Measurements from ENCODE around the gene NFATC1. TPM values are rescaled to one million over a fixed set of nuclear protein-coding genes. Genes with fewer than 3 reads are reported as not detected.

Gene NFATC1
- total and polyA plus RNA-seq, 2 donors = 5.4 to 23.8 TPM

DNA sequence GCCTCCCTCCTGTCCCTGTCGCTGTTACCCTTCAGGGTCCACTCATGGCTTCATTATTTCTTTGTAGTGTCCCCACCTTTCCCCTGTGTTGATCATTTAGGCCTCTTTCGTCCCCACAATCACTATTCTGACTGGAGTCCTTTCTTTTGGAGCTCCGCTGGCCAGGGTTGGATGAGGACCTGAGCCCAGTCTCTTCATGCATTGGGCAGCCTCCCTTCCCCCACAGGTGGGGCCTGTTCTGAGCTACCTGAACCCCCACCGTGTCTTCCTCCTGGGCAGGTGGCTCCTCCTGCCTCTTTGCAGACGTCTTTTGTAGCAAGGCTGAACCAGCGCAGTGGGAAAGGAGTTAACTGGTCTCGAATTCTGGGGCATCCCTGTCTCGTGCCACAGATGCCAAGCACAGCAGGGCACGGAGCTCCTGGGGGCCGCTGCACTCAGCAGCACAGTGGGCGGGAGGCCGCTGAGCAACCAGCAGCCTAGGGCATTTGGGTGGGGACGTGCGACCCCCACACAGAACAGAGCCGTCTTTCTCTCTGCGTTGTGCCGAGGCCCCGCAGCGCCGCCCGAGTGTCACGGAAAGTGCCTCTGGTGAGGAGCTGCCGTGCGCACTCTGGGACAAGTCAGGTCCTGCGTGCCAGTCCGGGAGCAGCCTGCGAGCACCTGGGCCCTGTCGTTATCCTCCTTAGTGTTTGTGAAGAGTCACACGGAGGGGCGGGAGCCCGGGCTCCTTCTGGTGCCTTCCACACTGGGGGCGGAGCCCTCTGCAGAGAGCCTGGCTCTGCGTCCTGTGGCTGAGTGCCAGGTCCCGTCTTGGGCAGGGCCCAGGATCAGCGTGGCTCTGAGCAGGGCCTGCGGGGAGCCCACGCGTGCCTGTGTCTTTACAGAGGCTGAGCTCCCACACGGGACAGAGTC lies 130.1 kb downstream of the NFATC1 start:
- H3K9me3 ChIP-seq (ENCODE audit: control insufficient read depth in 2 of 2, insufficient read depth in 1 of 2, low read length in 1 of 2) = no peaks in the 10 kb centered on the region
- no peaks in the 10 kb centered on the region for H3K27me3 ChIP-seq (ENCODE audit: control insufficient read depth in 2 of 2, insufficient read depth in 1 of 2, low read length in 1 of 2)
- H3K36me3 ChIP-seq (ENCODE audit: control insufficient read depth in 2 of 2, insufficient read depth in 2 of 2, low read length in 1 of 2) = peaks cover 0 to 14% of the 10 kb centered on the region in 2 donors
- 89% methylated on average over 39 of the region's 39 CpGs for WGBS
- DNase-seq (ENCODE audit: low read depth in 6 of 9, low spot score in 9 of 9) = no peak
- H3K27ac ChIP-seq (ENCODE audit: low read depth in 1 of 2, low read length in 1 of 2) = peak overlapping the region in 1 of 2 donors; percentile 27
- no peak overlapping the region for H3K4me3 ChIP-seq (ENCODE audit: low read length in 2 of 2)
- H3K4me1 ChIP-seq (ENCODE audit: control insufficient read depth in 2 of 2, insufficient read depth in 2 of 2, low read length in 2 of 2) = peaks cover 26 to 34% of the 10 kb centered on the region in 2 donors

- no peak for DNase-seq (ENCODE audit: low read depth in 6 of 9, low spot score in 9 of 9)
Measured at GRCh38 chr18:79526468-79527460, 131.0 kb downstream of the NFATC1 start.

GRCh38 chr18:79527656-79528315 lies 132.1 kb downstream of the NFATC1 start:
- Histone ChIP-seq H3K36me3 (ENCODE audit: control insufficient read depth in 2 of 2, insufficient read depth in 2 of 2, low read length in 1 of 2) (peaks cover 0 to 14% of the 10 kb centered on the region in 2 donors), H3K9me3 (ENCODE audit: control insufficient read depth in 2 of 2, insufficient read depth in 1 of 2, low read length in 1 of 2) (no peaks in the 10 kb centered on the region)

More at GRCh38 chr18:79526468-79527460, 131.0 kb downstream of the NFATC1 start:
- Histone ChIP-seq H3K27me3 (ENCODE audit: control insufficient read depth in 2 of 2, insufficient read depth in 1 of 2, low read length in 1 of 2) (peaks cover 0 to 3% of the 10 kb centered on the region in 2 donors), H3K36me3 (ENCODE audit: control insufficient read depth in 2 of 2, insufficient read depth in 2 of 2, low read length in 1 of 2) (peaks cover 0 to 14% of the 10 kb centered on the region in 2 donors), H3K27ac (ENCODE audit: low read depth in 1 of 2, low read length in 1 of 2) (peak overlapping the region in 1 of 2 donors; percentile 27), H3K4me3 (ENCODE audit: low read length in 2 of 2) (no peak overlapping the region), H3K9me3 (ENCODE audit: control insufficient read depth in 2 of 2, insufficient read depth in 1 of 2, low read length in 1 of 2) (no peaks in the 10 kb centered on the region), H3K4me1 (ENCODE audit: control insufficient read depth in 2 of 2, insufficient read depth in 2 of 2, low read length in 2 of 2) (peaks cover 26 to 31% of the 10 kb centered on the region in 2 donors)
- WGBS = 96% methylated on average over 44 of the region's 44 CpGs

DNA sequence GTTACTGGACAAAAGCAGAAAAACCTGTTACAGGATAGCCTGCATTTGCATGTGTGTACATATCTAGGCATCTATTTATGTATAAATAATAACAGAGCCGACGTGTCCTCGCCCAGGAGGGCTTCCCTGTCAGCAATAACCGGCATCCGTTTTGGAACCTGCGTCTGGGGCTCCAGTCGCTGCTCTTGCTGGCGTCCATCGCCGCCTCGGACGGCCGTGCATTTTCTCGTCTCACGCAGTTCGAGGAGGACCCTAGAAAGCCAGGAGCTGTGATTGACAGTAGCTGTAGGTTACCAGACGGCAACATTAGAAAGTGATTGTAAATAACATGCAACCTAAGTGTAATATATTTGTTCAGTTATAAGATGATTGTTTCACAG lies 132.6 kb downstream of the NFATC1 start:
- DNase-seq (ENCODE audit: low read depth in 6 of 9, low spot score in 9 of 9) = no peak
- 99% methylated on average over 17 of the region's 17 CpGs for WGBS
- peaks cover 0 to 13% of the 10 kb centered on the region in 2 donors for H3K27me3 ChIP-seq (ENCODE audit: control insufficient read depth in 2 of 2, insufficient read depth in 1 of 2, low read length in 1 of 2)

More at GRCh38 chr18:79527656-79528315, 132.1 kb downstream of the NFATC1 start:
- Histone ChIP-seq H3K4me1 (ENCODE audit: control insufficient read depth in 2 of 2, insufficient read depth in 2 of 2, low read length in 2 of 2) (peaks cover 16 to 20% of the 10 kb centered on the region in 2 donors), H3K27ac (ENCODE audit: low read depth in 1 of 2, low read length in 1 of 2) (no peak overlapping the region), H3K4me3 (ENCODE audit: low read length in 2 of 2) (no peak overlapping the region), H3K27me3 (ENCODE audit: control insufficient read depth in 2 of 2, insufficient read depth in 1 of 2, low read length in 1 of 2) (peaks cover 0 to 8% of the 10 kb centered on the region in 2 donors)
- WGBS = 98% methylated on average over 16 of the region's 16 CpGs
- DNase-seq (ENCODE audit: low read depth in 6 of 9, low spot score in 9 of 9) = no peak

DNA sequence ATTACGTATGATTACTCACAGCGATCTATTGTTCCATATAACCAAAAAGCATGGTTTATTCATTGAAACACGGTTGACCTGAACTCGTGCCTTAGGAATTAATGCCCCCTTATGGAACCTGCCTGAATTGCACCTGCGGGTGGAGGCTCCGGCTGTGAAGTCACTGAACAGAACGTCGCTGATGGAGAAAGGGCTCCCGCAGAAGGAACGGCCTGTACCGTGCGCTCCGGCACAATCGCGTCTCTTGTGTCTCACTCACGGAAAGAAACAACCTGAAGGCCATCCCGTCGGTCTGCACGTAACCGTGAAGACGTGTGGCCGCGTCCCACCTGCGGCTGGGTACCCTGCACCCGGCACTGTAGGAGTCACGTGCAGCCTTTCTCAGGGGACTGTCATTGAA lies 133.1 kb downstream of the NFATC1 start:
- H3K4me1 ChIP-seq (ENCODE audit: control insufficient read depth in 2 of 2, insufficient read depth in 2 of 2, low read length in 2 of 2) = peaks cover 8 to 10% of the 10 kb centered on the region in 2 donors
- H3K27me3 ChIP-seq (ENCODE audit: control insufficient read depth in 2 of 2, insufficient read depth in 1 of 2, low read length in 1 of 2) = peaks cover 0 to 19% of the 10 kb centered on the region in 2 donors
- no peaks in the 10 kb centered on the region for H3K9me3 ChIP-seq (ENCODE audit: control insufficient read depth in 2 of 2, insufficient read depth in 1 of 2, low read length in 1 of 2)
- peak in 5 of 9 donors; percentile 52 to 83 (median 70) for DNase-seq (ENCODE audit: low read depth in 6 of 9, low spot score in 9 of 9)
- WGBS = 69% methylated on average over 26 of the region's 26 CpGs
- H3K4me3 ChIP-seq (ENCODE audit: low read length in 2 of 2) = no peak overlapping the region
- no peak overlapping the region for H3K27ac ChIP-seq (ENCODE audit: low read depth in 1 of 2, low read length in 1 of 2)
- peaks cover 0 to 14% of the 10 kb centered on the region in 2 donors for H3K36me3 ChIP-seq (ENCODE audit: control insufficient read depth in 2 of 2, insufficient read depth in 2 of 2, low read length in 1 of 2)

More for the DNA sequence above, 132.6 kb downstream of the NFATC1 start:
- Histone ChIP-seq H3K27ac (ENCODE audit: low read depth in 1 of 2, low read length in 1 of 2) (no peak overlapping the region), H3K9me3 (ENCODE audit: control insufficient read depth in 2 of 2, insufficient read depth in 1 of 2, low read length in 1 of 2) (no peaks in the 10 kb centered on the region), H3K4me1 (ENCODE audit: control insufficient read depth in 2 of 2, insufficient read depth in 2 of 2, low read length in 2 of 2) (peaks cover 11 to 15% of the 10 kb centered on the region in 2 donors), H3K4me3 (ENCODE audit: low read length in 2 of 2) (no peak overlapping the region), H3K36me3 (ENCODE audit: control insufficient read depth in 2 of 2, insufficient read depth in 2 of 2, low read length in 1 of 2) (peaks cover 0 to 14% of the 10 kb centered on the region in 2 donors)

GRCh38 chr18:79529296-79529695 lies 133.6 kb downstream of the NFATC1 start:
- no peak for DNase-seq (ENCODE audit: low read depth in 6 of 9, low spot score in 9 of 9)
- Histone ChIP-seq H3K27ac (ENCODE audit: low read depth in 1 of 2, low read length in 1 of 2) (no peak overlapping the region), H3K4me1 (ENCODE audit: control insufficient read depth in 2 of 2, insufficient read depth in 2 of 2, low read length in 2 of 2) (peaks cover 3 to 5% of the 10 kb centered on the region in 2 donors), H3K36me3 (ENCODE audit: control insufficient read depth in 2 of 2, insufficient read depth in 2 of 2, low read length in 1 of 2) (peaks cover 0 to 14% of the 10 kb centered on the region in 2 donors), H3K9me3 (ENCODE audit: control insufficient read depth in 2 of 2, insufficient read depth in 1 of 2, low read length in 1 of 2) (no peaks in the 10 kb centered on the region), H3K4me3 (ENCODE audit: low read length in 2 of 2) (no peak overlapping the region), H3K27me3 (ENCODE audit: control insufficient read depth in 2 of 2, insufficient read depth in 1 of 2, low read length in 1 of 2) (peaks cover 0 to 20% of the 10 kb centered on the region in 2 donors)
- 92% methylated on average over 20 of the region's 20 CpGs for WGBS

- Histone ChIP-seq H3K9me3 (ENCODE audit: control insufficient read depth in 2 of 2, insufficient read depth in 1 of 2, low read length in 1 of 2) (no peaks in the 10 kb centered on the region), H3K27ac (ENCODE audit: low read depth in 1 of 2, low read length in 1 of 2) (no peak overlapping the region), H3K27me3 (ENCODE audit: control insufficient read depth in 2 of 2, insufficient read depth in 1 of 2, low read length in 1 of 2) (peaks cover 0 to 21% of the 10 kb centered on the region in 2 donors), H3K36me3 (ENCODE audit: control insufficient read depth in 2 of 2, insufficient read depth in 2 of 2, low read length in 1 of 2) (peaks cover 0 to 14% of the 10 kb centered on the region in 2 donors), H3K4me3 (ENCODE audit: low read length in 2 of 2) (no peak overlapping the region), H3K4me1 (ENCODE audit: control insufficient read depth in 2 of 2, insufficient read depth in 2 of 2, low read length in 2 of 2) (no peaks in the 10 kb centered on the region)
- WGBS = 96% methylated on average over 24 of the region's 24 CpGs
- no peak for DNase-seq (ENCODE audit: low read depth in 6 of 9, low spot score in 9 of 9)
Measured at GRCh38 chr18:79529991-79530390, 134.3 kb downstream of the NFATC1 start.

- no peaks in the 10 kb centered on the region for H3K9me3 ChIP-seq (ENCODE audit: control insufficient read depth in 2 of 2, insufficient read depth in 1 of 2, low read length in 1 of 2)
- H3K4me1 ChIP-seq (ENCODE audit: control insufficient read depth in 2 of 2, insufficient read depth in 2 of 2, low read length in 2 of 2) = no peaks in the 10 kb centered on the region
- peaks cover 0 to 21% of the 10 kb centered on the region in 2 donors for H3K27me3 ChIP-seq (ENCODE audit: control insufficient read depth in 2 of 2, insufficient read depth in 1 of 2, low read length in 1 of 2)
- no peak overlapping the region for H3K4me3 ChIP-seq (ENCODE audit: low read length in 2 of 2)
- H3K27ac ChIP-seq (ENCODE audit: low read depth in 1 of 2, low read length in 1 of 2) = no peak overlapping the region
- peaks cover 0 to 14% of the 10 kb centered on the region in 2 donors for H3K36me3 ChIP-seq (ENCODE audit: control insufficient read depth in 2 of 2, insufficient read depth in 2 of 2, low read length in 1 of 2)
- 97% methylated on average over 18 of the region's 18 CpGs for WGBS
- DNase-seq (ENCODE audit: low read depth in 6 of 9, low spot score in 9 of 9) = no peak
Measured at GRCh38 chr18:79530821-79531220, 135.1 kb downstream of the NFATC1 start.
